ENCODE results near the gene TSPAN13. TPM values are rescaled to one million over a fixed set of nuclear protein-coding genes. Genes with fewer than 3 reads are reported as not detected.
"Not testable (repeated sequence)": the region's sequence is repeated elsewhere in the genome, so short reads cannot be mapped to it uniquely, and the experiment has no call there.

Gene TSPAN13
- total and polyA plus RNA-seq, 8 donors, result 3.6 to 74.5 (median 35.4) TPM

DNA sequence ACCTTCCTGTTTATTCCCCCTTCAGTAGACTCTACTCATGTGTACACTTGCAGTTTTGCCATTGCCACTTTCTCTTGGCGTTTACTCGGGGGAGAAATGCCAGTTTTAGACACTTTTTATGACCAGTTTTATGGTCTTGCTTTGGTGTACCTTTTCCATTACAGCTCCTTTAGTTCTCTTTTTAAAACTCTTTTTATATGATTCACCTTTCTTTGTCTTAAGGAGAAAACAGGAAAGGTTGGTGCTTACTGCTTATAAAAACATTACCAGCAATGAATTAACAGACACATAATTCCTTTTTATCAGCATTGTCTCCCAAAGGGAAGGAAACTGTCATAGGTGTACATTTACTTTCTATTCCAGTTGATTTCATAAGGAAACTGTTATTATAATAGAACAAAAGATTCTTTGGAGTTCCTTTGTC is 11.9 kb downstream of the TSPAN13 start:
- no peaks in the 10 kb centered on the region for H3K36me3 ChIP-seq
- H3K27ac ChIP-seq, result peak overlapping the region in 1 of 5 donors; percentile 40
- DNase-seq, result no peak
- H3K27me3 ChIP-seq, result no peaks in the 10 kb centered on the region
- no peak overlapping the region for H3K4me3 ChIP-seq
- intact Hi-C loops (cut with DNase I; ENCODE audit: low total_unique reads), result no loop called here
- H3K4me1 ChIP-seq, result peaks cover 0 to 7% (median 0%) of the 10 kb centered on the region in 4 donors
- TF ChIP-seq POLR2A (IDR thresholded peaks at IDR 0.05), result no peak
- no peak for TF ChIP-seq POLR2AphosphoS5 (IDR thresholded peaks at IDR 0.05)
- TF ChIP-seq, protein P1, sequence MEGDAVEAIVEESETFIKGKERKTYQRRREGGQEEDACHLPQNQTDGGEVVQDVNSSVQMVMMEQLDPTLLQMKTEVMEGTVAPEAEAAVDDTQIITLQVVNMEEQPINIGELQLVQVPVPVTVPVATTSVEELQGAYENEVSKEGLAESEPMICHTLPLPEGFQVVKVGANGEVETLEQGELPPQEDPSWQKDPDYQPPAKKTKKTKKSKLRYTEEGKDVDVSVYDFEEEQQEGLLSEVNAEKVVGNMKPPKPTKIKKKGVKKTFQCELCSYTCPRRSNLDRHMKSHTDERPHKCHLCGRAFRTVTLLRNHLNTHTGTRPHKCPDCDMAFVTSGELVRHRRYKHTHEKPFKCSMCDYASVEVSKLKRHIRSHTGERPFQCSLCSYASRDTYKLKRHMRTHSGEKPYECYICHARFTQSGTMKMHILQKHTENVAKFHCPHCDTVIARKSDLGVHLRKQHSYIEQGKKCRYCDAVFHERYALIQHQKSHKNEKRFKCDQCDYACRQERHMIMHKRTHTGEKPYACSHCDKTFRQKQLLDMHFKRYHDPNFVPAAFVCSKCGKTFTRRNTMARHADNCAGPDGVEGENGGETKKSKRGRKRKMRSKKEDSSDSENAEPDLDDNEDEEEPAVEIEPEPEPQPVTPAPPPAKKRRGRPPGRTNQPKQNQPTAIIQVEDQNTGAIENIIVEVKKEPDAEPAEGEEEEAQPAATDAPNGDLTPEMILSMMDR (IDR thresholded peaks at IDR 0.05), result no peak
- TF ChIP-seq EP300 (IDR thresholded peaks at IDR 0.05), result no peak
- 59 to 72% (median 61%) methylated on average over 2 of the region's 2 CpGs for WGBS, 5 donors
- peaks cover 0 to 2% (median 0%) of the 10 kb centered on the region in 4 donors for H3K9me3 ChIP-seq

DNA sequence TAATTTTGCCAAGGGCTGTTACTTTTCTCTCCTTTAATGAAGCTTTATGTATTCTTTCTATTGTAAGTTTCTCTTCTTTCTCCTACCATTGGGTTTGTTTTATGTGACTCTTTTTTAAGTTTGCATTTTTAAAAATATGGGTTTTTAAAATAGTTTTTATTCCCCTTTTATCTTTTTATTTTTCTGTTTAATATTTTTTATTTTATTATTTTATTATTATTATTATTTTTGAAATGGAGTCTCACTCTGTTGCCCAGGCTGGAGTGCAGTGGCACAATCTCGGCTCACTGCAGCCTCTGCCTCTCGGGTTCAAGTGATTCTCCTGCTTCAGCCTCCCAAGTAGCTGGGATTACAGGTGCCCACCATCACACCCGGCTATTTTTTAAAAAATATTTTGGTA is 16.4 kb downstream of the TSPAN13 start:
- H3K27ac ChIP-seq; H3K4me3 ChIP-seq; intact Hi-C loops (cut with DNase I; ENCODE audit: low total_unique reads); H3K9me3 ChIP-seq; H3K36me3 ChIP-seq; DNase-seq; H3K27me3 ChIP-seq: not testable (repeated sequence)
- WGBS, 5 donors, result 92 to 99% (median 98%) methylated on average over 3 of the region's 3 CpGs
- peaks cover 0 to 22% (median 3%) of the 10 kb centered on the region in 4 donors for H3K4me1 ChIP-seq

DNA sequence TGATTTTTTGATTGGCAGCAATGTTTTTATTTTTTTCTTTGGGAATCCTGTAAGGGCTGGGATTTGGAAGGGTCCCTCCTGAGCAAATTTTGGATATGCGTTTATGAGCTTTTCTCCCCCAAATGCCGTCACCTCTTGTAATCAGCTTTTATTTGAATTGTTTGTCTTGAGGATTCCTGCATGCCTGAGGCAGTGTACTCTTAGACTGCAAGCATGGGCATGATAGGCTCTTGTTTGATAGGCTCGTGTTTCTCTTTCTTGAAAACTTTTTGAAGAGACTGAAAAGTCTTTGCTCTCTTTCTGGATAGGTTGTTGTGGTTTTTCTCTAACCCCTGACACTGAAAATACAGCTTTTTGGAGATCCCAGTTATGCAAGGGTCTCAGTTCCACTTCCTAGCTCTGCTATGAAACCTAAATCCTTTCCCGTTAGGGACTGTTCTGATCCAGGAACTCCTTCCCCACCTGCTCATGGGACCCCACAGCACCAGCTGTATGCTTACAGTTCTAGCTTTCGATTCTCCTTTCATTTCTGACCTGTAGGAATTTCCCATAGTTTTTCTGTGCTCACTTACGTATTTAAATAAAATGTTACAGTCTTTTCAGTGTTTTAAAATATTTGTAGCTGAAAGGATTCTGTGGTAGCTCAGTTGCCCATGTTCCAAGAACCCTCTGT is 17.2 kb downstream of the TSPAN13 start:
- TF ChIP-seq POLR2A (IDR thresholded peaks at IDR 0.05) (no peak), EP300 (IDR thresholded peaks at IDR 0.05) (no peak), POLR2AphosphoS5 (IDR thresholded peaks at IDR 0.05) (no peak)
- TF ChIP-seq, protein P1 (IDR thresholded peaks at IDR 0.05), result no peak
- no peaks in the 10 kb centered on the region for H3K36me3 ChIP-seq
- no peak overlapping the region for H3K27ac ChIP-seq
- peaks cover 0 to 17% (median 3%) of the 10 kb centered on the region in 4 donors for H3K4me1 ChIP-seq
- peaks cover 0 to 2% (median 0%) of the 10 kb centered on the region in 4 donors for H3K9me3 ChIP-seq
- DNase-seq, result no peak
- H3K27me3 ChIP-seq, result no peaks in the 10 kb centered on the region
- intact Hi-C loops (cut with DNase I; ENCODE audit: low total_unique reads), result no loop called here
- H3K4me3 ChIP-seq, result no peak overlapping the region
- WGBS, 5 donors, result 43 to 65% (median 51%) methylated on average over 6 of the region's 6 CpGs

DNA sequence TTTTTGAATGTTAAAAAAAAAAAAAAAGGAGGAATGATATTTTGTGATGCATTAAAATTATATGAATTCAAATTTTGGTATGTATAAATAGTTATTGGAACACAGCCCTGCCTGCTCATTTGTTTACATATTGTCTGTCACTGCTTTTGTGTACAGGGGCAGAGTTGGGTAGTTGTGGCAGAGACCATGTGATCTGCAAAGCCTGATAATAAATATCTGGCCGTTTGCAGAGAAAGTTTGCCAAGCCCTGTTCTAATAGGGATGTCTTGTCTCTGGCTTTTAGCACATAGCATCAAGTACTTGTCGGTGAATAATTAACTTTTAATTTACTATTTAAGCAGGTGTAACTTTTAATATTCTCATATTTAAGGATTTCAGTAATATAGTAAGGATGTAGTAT is 19.8 kb downstream of the TSPAN13 start:
- Histone ChIP-seq H3K36me3 (no peaks in the 10 kb centered on the region), H3K27ac (no peak overlapping the region), H3K9me3 (peaks cover 0 to 2% (median 0%) of the 10 kb centered on the region in 4 donors), H3K27me3 (no peaks in the 10 kb centered on the region), H3K4me1 (peaks cover 0 to 17% (median 3%) of the 10 kb centered on the region in 4 donors), H3K4me3 (no peak overlapping the region)
- intact Hi-C loops (cut with DNase I; ENCODE audit: low total_unique reads), result no loop called here
- 17 to 37% (median 34%) methylated on average over 2 of the region's 2 CpGs for WGBS, 5 donors
- no peak for DNase-seq
- TF ChIP-seq EP300 (IDR thresholded peaks at IDR 0.05) (no peak), POLR2AphosphoS5 (IDR thresholded peaks at IDR 0.05) (no peak), POLR2A (IDR thresholded peaks at IDR 0.05) (no peak)
- TF ChIP-seq, protein P1 (IDR thresholded peaks at IDR 0.05), result no peak

DNA sequence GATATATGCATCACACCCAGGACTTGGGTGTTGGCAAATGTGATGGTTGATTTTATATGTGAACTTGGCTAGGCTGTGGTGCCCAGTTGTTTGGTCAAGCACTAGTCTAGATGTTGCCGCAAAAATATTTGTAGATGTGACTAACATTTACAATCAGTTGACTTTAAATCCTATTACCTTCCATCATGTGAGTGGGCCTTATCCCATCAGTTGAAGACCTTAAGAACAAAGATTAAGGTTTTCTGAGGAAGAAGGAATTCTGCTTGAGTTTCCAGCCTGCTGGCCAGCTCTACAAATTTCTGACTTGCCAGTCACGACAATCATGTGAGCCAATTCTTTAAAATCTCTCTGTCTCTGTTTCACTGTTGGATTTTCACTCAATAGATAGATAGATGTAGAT is 20.3 kb downstream of the TSPAN13 start:
- 75 to 88% (median 78%) methylated on average over 2 of the region's 2 CpGs for WGBS, 5 donors
- H3K27ac ChIP-seq, result no peak overlapping the region
- no peak for TF ChIP-seq POLR2A (IDR thresholded peaks at IDR 0.05)
- TF ChIP-seq, protein P1 (IDR thresholded peaks at IDR 0.05), result no peak
- TF ChIP-seq POLR2AphosphoS5 (IDR thresholded peaks at IDR 0.05), result no peak
- TF ChIP-seq EP300 (IDR thresholded peaks at IDR 0.05), result no peak
- no peak overlapping the region for H3K4me3 ChIP-seq
- no peaks in the 10 kb centered on the region for H3K36me3 ChIP-seq
- intact Hi-C loops (cut with DNase I; ENCODE audit: low total_unique reads), result no loop called here
- H3K27me3 ChIP-seq, result no peaks in the 10 kb centered on the region
- H3K4me1 ChIP-seq, result peaks cover 0 to 17% (median 3%) of the 10 kb centered on the region in 4 donors
- H3K9me3 ChIP-seq, result no peaks in the 10 kb centered on the region
- DNase-seq, result no peak

Data from stomach (tissue), 9 donors.